HepG2 (cell line): Measurements from ENCODE around the gene RIPK3.

ENCODE experiments used
- NR1H2 ChIP-seq: sonication (generic); formaldehyde crosslinking; IDR thresholded peaks from 2 replicates; pipeline ENCODE4 v1.8.1; 2022; ENCODE audit warnings: low read depth, missing genetic modification reagents, borderline replicate concordance
- RFX5 ChIP-seq: IDR thresholded peaks from 2 replicates; pipeline ENCODE4 v1.6.1; 2011; ENCODE audit warnings: low read depth, low read length, improper control_type of control experiment
- ZNF496 ChIP-seq: sonication (generic); formaldehyde crosslinking; IDR thresholded peaks from 2 replicates; pipeline ENCODE4 v1.8.1; 2023; ENCODE audit warnings: mild to moderate bottlenecking, moderate library complexity, missing genetic modification reagents; ENCODE audit not compliant: insufficient replicate concordance
- TF ChIP-seq, protein P1 (sequence below): sonication (generic); formaldehyde crosslinking; IDR thresholded peaks from one replicate; pipeline ENCODE4 v1.5.1; 2020; ENCODE audit warnings: mild to moderate bottlenecking, missing genetic modification reagents; ENCODE audit errors: not compliant biosample characterization
- TF ChIP-seq, protein P2 (sequence below): sonication (generic); formaldehyde crosslinking; IDR thresholded peaks from 2 replicates; pipeline ENCODE4 v1.5.0; 2020; ENCODE audit warnings: mild to moderate bottlenecking, missing genetic modification reagents, moderate library complexity

DNA sequence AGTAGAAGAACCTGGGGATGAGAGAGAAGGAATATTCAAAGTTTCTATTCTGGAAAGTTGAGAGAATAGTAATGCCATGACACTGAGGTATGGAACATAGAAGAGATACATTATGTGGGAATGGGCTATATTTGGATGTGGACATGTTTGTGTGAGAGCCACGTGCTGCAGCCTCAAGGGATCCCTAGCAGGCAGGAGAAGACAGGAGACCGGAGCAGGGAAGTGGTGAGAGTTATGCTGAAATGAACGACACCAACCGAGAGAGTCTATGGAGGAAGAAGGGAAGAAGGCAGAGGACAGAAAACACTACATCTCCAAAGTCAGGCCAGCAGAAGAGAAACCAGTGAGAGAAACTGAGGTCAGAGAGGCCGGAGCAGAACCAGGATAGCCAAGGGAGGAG, 10.0 kb upstream of the RIPK3 start:
- TF ChIP-seq, protein P1, sequence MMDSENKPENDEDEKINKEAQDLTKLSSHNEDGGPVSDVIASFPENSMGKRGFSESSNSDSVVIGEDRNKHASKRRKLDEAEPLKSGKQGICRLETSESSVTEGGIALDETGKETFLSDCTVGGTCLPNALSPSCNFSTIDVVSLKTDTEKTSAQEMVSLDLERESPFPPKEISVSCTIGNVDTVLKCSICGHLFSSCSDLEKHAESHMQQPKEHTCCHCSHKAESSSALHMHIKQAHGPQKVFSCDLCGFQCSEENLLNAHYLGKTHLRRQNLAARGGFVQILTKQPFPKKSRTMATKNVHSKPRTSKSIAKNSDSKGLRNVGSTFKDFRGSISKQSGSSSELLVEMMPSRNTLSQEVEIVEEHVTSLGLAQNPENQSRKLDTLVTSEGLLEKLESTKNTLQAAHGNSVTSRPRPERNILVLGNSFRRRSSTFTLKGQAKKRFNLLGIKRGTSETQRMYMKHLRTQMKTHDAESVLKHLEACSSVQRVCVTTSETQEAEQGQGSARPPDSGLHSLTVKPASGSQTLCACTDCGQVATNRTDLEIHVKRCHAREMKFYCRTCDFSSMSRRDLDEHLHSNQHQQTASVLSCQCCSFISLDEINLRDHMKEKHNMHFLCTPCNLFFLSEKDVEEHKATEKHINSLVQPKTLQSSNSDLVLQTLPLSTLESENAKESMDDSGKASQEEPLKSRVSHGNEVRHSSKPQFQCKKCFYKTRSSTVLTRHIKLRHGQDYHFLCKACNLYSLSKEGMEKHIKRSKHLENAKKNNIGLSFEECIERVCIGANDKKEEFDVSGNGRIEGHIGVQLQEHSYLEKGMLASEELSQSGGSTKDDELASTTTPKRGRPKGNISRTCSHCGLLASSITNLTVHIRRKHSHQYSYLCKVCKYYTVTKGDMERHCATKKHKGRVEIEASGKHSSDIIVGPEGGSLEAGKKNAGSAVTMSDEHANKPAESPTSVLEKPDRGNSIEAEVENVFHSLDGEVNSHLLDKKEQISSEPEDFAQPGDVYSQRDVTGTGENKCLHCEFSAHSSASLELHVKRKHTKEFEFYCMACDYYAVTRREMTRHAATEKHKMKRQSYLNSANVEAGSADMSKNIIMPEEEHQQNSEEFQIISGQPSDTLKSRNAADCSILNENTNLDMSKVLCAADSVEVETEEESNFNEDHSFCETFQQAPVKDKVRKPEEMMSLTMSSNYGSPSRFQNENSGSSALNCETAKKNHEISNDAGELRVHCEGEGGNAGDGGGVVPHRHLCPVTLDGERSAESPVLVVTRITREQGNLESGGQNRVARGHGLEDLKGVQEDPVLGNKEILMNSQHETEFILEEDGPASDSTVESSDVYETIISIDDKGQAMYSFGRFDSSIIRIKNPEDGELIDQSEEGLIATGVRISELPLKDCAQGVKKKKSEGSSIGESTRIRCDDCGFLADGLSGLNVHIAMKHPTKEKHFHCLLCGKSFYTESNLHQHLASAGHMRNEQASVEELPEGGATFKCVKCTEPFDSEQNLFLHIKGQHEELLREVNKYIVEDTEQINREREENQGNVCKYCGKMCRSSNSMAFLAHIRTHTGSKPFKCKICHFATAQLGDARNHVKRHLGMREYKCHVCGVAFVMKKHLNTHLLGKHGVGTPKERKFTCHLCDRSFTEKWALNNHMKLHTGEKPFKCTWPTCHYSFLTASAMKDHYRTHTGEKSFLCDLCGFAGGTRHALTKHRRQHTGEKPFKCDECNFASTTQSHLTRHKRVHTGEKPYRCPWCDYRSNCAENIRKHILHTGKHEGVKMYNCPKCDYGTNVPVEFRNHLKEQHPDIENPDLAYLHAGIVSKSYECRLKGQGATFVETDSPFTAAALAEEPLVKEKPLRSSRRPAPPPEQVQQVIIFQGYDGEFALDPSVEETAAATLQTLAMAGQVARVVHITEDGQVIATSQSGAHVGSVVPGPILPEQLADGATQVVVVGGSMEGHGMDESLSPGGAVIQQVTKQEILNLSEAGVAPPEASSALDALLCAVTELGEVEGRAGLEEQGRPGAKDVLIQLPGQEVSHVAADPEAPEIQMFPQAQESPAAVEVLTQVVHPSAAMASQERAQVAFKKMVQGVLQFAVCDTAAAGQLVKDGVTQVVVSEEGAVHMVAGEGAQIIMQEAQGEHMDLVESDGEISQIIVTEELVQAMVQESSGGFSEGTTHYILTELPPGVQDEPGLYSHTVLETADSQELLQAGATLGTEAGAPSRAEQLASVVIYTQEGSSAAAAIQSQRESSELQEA (CRISPR knock-in tag) = no peak
- no peak for TF ChIP-seq RFX5
- no peak for TF ChIP-seq NR1H2
- TF ChIP-seq, protein P2, sequence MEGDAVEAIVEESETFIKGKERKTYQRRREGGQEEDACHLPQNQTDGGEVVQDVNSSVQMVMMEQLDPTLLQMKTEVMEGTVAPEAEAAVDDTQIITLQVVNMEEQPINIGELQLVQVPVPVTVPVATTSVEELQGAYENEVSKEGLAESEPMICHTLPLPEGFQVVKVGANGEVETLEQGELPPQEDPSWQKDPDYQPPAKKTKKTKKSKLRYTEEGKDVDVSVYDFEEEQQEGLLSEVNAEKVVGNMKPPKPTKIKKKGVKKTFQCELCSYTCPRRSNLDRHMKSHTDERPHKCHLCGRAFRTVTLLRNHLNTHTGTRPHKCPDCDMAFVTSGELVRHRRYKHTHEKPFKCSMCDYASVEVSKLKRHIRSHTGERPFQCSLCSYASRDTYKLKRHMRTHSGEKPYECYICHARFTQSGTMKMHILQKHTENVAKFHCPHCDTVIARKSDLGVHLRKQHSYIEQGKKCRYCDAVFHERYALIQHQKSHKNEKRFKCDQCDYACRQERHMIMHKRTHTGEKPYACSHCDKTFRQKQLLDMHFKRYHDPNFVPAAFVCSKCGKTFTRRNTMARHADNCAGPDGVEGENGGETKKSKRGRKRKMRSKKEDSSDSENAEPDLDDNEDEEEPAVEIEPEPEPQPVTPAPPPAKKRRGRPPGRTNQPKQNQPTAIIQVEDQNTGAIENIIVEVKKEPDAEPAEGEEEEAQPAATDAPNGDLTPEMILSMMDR (CRISPR knock-in tag) = no peak
- no peak for TF ChIP-seq ZNF496 (CRISPR knock-in tag)
